Stimulated activated CD4-positive, alpha-beta T cell treated with anti-CD3 and anti-CD28 coated beads, Interleukin-4, amount 100 ng/mL, for 24 hours (primary cell): ENCODE results near the gene WDR53.
"Not testable (repeated sequence)": the region's sequence is repeated elsewhere in the genome, so short reads cannot be mapped to it uniquely, and the experiment has no call there.

ENCODE experiments used
- DNase-seq: peaks from one replicate; pipeline ENCODE4 v3.0.0-alpha.2; 2020

Gene WDR53

DNA sequence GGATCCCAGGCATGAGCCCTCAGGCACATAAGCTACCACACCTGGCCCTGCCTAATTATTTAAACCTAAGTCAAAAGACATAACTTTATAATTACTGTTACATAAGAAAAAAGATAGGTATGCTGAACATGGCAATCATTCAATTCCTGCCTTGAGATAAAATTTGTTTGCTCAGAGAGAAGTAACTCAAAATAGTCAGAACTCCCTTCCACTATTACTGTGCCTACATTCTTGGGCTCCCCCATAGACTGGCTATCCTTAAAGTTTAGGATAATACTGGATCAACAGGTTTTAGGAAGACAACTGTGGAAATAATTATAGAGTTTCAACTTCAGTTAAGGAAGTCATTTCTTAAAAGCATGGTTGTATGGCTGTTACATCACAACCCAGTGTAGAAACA, 9.9 kb downstream of the WDR53 start:
- no peak for DNase-seq

GRCh38 chr3:196557236-196557635, 11.1 kb downstream of the WDR53 start:
- DNase-seq = no peak

DNA sequence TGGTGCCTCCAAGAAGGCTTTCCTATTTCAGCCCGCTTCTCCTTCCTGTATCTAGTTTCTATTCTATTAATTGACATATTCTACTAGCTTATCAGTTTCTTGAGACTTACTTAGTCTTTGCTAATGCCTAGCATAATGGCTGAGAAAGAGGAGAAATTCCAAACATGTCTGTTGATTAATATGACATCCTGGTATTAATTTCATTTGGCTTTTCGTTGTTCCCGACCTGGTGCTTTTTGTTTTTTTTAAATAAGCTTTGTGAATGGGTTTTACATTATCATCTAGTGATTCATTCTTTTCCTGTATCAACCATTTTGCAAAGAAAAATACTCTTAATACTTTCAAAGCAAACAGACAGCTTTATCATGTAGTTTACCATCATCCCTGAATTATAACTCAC, 13.1 kb downstream of the WDR53 start:
- DNase-seq = no peak

GRCh38 chr3:196554205-196554604, 14.1 kb downstream of the WDR53 start:
- no peak for DNase-seq

DNA sequence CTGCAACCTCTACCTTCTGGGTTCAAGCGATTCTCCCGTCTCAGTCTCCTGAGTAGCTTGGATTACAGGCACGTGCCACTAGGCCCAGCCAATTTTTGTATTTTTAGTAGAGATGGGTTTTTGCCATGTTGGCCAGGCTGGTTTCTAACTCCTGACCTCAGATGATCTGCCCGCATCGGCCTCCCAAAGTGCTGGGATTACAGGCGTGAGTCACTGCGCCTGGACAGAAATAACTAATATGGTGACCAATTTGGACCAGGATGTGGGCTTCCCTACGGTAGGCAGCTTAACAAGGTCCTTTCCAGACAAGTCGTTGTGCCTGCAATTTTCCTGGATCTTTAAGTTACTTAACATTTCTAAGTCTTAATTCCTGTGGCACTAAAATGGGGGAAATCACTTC, 14.8 kb downstream of the WDR53 start:
- no peak for DNase-seq

DNA sequence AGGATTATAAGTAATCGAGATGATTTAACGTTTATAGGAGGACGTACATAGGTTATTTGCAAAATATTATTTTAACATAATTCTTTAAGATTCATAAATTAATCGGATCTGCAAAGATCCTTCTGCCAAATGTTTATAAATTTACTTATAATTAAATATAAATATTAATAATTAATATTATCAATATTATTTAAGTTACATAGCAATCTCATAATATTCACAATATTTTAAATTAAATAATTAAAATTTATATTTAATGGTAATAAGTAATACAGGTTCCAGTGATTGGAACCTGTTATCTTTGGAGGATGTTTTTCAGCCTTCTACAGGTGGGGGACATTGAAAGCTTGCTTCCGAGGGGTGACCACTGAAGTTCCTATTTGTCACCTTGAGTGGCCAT, 16.1 kb downstream of the WDR53 start:
- DNase-seq = no peak

DNA sequence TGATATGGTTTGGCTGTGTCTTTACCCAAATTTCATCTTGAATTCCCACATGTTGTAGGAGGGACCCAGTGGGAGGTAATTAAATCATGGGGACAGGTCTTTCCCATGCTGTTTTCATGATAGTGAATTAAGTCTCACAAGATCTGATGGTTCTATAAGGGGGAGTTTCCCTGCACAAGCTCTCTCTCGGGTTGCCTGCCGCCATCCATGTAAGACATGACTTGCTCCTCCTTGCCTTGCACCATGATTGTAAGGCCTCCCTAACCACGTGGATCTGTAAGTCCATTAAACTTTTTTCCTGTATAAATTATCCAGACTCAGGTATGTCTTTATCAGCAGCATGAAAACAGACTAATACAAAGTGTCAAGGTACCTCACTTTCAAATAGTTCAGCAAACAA, 18.2 kb downstream of the WDR53 start:
- DNase-seq = not testable (repeated sequence)

GRCh38 chr3:196549312-196549711, 19.0 kb downstream of the WDR53 start:
- not testable (repeated sequence) for DNase-seq

DNA sequence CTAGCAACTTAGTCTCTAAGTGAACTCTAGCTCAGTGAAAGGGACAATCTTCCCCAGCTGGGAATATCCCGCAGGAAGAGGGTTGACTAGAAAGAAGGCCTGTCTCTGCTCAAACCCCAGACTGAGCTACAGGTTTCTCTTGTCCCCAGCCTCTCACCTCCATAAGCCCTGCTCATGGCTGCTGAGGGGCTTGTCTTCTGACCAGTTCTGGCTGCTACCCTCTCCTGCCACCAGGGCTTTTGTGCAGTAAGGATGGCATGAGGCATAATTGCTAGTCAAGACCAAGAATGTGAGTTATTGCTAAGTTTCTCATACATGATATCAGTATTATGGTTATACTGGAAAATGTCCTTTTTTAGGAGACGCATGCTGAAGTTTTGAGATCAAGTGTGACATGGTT, 21.3 kb downstream of the WDR53 start:
- DNase-seq = no peak

GRCh38 chr3:196546537-196546936, 21.8 kb downstream of the WDR53 start:
- DNase-seq = no peak

DNA sequence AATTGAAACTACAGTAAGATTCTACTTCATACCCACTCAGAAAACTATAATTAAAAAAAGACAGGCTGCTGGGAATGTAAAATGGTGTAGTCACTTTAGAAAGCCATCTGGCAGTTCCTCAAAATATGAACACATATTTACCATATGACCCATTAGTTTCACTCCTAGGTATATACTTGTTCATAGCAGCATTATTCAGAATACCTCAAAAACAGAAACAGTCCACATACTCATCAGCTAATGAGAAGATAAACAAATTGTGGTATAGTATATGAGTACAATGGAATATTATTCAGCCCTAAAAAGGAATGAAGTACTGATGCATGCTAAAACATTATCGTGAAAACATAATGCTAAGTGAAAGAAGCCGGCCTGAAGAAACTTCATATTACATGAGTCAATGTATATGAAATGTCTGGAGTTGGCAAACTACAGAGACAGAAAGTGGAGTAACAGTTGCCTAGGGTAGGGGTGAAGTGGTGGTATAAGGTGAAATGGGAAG, 23.8 kb downstream of the WDR53 start:
- DNase-seq = no peak

DNA sequence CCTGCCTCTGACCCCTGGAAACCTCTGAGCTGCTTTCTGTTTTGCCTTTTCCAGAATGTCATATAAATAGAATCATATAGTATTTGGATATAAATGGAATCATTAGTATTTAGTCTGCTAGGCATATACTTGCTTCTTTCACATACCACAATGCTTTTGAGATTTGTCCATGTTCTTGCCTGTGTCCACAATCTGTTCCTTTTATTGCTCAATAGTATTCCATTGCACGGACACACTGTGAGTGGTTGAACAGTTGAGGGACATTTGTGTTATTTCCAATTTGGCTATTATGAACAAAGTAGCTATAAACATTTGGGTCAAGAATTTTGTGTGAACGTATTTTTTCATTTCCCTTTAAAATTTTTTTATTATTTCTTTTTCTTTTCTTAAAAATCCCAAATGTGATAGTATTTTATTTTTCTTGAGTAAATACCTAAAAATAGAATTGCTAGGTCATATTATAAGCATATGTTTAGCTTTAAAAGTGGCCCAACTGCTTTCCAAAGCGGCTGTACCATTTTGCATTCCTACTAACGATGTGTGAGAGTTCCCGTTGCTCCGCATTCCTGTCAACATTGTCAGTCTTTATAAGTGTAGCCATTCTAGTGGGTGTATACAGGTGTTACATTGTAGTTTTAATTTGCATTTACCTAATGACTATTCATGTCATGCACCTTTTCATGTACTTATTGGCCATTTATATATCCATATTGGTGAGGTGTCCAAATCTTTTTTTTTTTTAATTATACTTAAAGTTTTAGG, 26.5 kb downstream of the WDR53 start:
- DNase-seq = no peak

GRCh38 chr3:196537319-196537984, 30.9 kb downstream of the WDR53 start:
- DNase-seq = peak; percentile 72

GRCh38 chr3:196533260-196533681, 35.1 kb downstream of the WDR53 start:
- DNase-seq = no peak

DNA sequence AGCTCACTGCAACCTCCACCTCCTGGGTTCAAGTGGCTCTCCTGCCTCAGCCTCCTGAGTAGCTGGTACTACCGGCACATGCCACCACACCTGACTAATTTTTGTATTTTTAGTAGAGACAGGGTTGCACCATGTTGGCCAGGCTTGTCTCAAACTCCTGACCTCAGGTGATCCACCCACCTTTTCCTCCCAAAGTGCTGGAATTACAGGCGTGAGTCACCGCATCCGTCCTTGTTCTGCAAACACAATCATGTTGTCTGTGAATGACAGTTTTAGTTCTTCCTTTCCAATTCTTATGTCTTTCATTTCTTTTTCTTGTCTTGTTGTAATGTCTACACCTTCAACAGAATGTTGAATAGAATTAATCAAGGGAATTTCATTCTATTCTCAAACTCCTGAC, 36.9 kb downstream of the WDR53 start:
- DNase-seq = no peak

GRCh38 chr3:196528639-196529233, 39.6 kb downstream of the WDR53 start:
- peak; percentile 83 for DNase-seq

- DNase-seq = no peak
Observed at GRCh38 chr3:196525141-196525540, 43.2 kb downstream of the WDR53 start.

GRCh38 chr3:196524527-196524926, 43.8 kb downstream of the WDR53 start:
- no peak for DNase-seq

DNA sequence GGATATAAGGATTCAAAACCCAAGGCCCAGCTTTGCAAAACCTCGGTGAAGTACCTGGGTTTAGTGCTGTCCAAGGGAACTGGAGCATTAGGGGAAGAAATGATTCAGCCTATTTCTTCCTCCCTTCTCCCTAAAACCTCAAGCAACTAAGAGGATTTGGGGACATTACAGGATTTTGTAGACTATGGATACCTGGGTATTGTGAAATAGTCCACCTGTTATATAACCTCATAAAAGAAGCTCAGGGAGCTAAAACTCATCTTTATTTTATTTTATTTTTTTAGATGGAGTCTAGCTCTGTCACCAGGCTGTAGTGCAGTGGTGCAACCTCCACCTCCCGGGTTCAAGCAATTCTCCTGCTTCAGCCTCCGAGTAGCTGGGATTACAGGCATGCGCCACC, 44.5 kb downstream of the WDR53 start:
- DNase-seq = no peak

GRCh38 chr3:196521291-196521690, 47.1 kb downstream of the WDR53 start:
- DNase-seq = not testable (repeated sequence)

DNA sequence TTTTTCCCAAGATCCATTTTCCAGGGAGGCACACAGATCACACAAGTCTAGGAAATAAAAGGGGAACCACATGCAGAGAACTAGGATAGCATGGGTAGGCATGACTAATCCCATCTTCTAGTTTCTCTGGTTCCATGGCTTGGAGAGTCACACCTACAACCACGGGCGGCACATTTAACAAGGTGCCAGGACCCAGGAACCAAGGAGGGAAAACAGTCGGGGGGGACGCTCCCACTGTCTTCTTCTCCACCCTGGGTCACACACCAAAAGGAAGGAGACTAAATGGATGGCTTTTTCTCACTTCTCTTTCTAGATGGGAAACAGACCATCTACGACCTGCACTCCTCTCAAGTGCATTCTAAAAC, 48.7 kb downstream of the WDR53 start:
- DNase-seq = no peak

GRCh38 chr3:196518966-196519717, 49.2 kb downstream of the WDR53 start:
- DNase-seq = peak; percentile 73

GRCh38 chr3:196517919-196518318, 50.4 kb downstream of the WDR53 start:
- DNase-seq = no peak
